Glutamatergic neuron (in vitro differentiated cells): Measurements from ENCODE around the gene LRRFIP1. TPM values are rescaled to one million over a fixed set of nuclear protein-coding genes. Genes with fewer than 3 reads are reported as not detected.

Experiments
- DNase-seq: peaks from one replicate; pipeline ENCODE4 v3.0.0; 2022
- H3K27ac Mint-ChIP-seq: one replicate; pipeline ENCODE4 v1.8.0; 2020; ENCODE audit warnings: mild to moderate bottlenecking, mixed read lengths, inconsistent platforms; ENCODE audit not compliant: unreplicated experiment
- H3K27me3 Mint-ChIP-seq: one replicate; pipeline ENCODE4 v1.8.0; 2020; ENCODE audit warnings: mild to moderate bottlenecking, moderate library complexity, mixed read lengths, inconsistent platforms; ENCODE audit not compliant: unreplicated experiment
- H3K36me3 Mint-ChIP-seq: one replicate; pipeline ENCODE4 v1.8.0; 2020; ENCODE audit warnings: mild to moderate bottlenecking, mixed read lengths, inconsistent platforms; ENCODE audit not compliant: unreplicated experiment
- H3K4me1 Mint-ChIP-seq: one replicate; pipeline ENCODE4 v1.8.0; 2020; ENCODE audit warnings: mild to moderate bottlenecking, low read depth, mixed read lengths, inconsistent platforms; ENCODE audit not compliant: unreplicated experiment
- H3K4me3 Mint-ChIP-seq: one replicate; pipeline ENCODE4 v1.8.0; 2020; ENCODE audit warnings: mild to moderate bottlenecking, mixed read lengths, inconsistent platforms; ENCODE audit not compliant: unreplicated experiment
- H3K9me3 Mint-ChIP-seq: one replicate; pipeline ENCODE4 v1.8.0; 2020; ENCODE audit warnings: mild to moderate bottlenecking, moderate library complexity, mixed read lengths, inconsistent platforms; ENCODE audit not compliant: unreplicated experiment
- total RNA-seq: library from RNA; stranded (reverse); fragmentation: NEBNext Ultra II Directional; extraction: Animal tissue kit (Norgen Biotek cat#: 25700); gene quantifications from one replicate; pipeline ENCODE4 v1.2.1, GENCODE V29; 2021; ENCODE audit not compliant: unreplicated experiment
- TF ChIP-seq, protein P1 (sequence below): fragments of 200-600 bp; sonication (generic); IDR thresholded peaks from one replicate; pipeline ENCODE4 v1.5.0; 2021; ENCODE audit not compliant: partially characterized antibody, unreplicated experiment

The LRRFIP1 gene
- total RNA-seq, 1 donor from 2014 or later, result 112 TPM

DNA sequence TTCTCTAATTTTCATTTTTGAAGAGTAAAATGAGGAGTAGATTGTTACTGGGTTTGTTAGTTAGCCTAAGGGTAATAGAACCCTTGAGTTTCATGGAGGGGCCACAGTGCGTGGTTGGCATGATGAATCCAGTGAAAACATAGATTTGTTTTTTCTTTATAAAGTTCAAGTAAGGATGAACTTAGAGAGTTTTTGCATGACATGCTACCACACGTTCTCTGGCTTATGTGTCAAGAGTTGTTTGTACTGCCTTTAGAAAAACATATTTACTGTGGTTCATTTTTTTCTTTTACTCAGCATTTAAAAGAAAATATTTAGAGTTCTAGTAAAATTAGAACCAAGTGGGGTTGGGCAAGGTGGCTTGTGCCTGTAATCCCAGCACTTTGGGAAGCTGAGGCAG, 193.0 kb downstream of the LRRFIP1 start:
- Mint-ChIP-seq H3K9me3 (no peaks in the 10 kb centered on the region), H3K27ac (no peak overlapping the region), H3K4me3 (no peak overlapping the region), H3K36me3 (no peaks in the 10 kb centered on the region), H3K4me1 (peaks cover 2% of the 10 kb centered on the region), H3K27me3 (no peaks in the 10 kb centered on the region)
- no peak for DNase-seq
- TF ChIP-seq, protein P1, sequence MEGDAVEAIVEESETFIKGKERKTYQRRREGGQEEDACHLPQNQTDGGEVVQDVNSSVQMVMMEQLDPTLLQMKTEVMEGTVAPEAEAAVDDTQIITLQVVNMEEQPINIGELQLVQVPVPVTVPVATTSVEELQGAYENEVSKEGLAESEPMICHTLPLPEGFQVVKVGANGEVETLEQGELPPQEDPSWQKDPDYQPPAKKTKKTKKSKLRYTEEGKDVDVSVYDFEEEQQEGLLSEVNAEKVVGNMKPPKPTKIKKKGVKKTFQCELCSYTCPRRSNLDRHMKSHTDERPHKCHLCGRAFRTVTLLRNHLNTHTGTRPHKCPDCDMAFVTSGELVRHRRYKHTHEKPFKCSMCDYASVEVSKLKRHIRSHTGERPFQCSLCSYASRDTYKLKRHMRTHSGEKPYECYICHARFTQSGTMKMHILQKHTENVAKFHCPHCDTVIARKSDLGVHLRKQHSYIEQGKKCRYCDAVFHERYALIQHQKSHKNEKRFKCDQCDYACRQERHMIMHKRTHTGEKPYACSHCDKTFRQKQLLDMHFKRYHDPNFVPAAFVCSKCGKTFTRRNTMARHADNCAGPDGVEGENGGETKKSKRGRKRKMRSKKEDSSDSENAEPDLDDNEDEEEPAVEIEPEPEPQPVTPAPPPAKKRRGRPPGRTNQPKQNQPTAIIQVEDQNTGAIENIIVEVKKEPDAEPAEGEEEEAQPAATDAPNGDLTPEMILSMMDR, result no peak

DNA sequence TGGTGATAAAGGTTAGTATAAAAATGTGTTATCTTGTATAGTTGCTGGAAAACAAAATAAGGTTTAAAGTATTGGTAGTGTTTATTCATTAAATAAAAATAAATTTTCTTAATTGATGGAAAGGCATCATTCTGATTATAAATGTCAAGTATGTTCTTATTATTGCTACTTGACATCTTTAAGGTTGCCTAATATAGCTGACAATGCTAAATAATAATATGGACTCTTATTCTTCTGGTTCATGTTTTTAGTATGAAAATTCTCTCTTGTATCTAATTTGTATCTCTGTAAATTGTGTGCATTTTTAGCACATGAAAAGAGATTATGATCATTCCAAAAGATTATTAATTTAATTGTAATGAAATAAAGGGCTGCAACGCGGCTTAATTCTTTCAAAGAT, 196.2 kb downstream of the LRRFIP1 start:
- H3K4me3 Mint-ChIP-seq, result no peak overlapping the region
- H3K27me3 Mint-ChIP-seq, result no peaks in the 10 kb centered on the region
- DNase-seq, result no peak
- H3K27ac Mint-ChIP-seq, result no peak overlapping the region
- no peaks in the 10 kb centered on the region for H3K9me3 Mint-ChIP-seq
- TF ChIP-seq, protein P1, result no peak
- no peaks in the 10 kb centered on the region for H3K36me3 Mint-ChIP-seq
- H3K4me1 Mint-ChIP-seq, result no peaks in the 10 kb centered on the region

DNA sequence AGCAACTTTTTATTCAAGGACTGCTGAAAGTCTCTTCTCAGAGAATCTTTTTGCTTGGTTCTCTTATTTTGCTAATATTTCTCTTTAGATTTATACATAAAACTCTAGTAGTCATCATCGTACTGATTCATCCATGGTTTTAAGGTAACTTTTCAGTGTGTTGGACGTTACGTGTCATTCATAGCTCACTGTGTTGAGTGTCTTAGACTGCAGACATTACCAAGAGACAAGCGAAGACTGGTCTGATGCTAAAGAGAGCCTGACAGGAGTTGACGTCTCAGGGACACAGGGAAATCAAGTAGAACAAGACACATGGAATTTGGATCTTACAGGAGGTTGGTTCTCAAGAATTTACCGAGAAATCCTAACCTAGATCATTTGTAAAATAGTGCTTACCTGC, 196.7 kb downstream of the LRRFIP1 start:
- no peak overlapping the region for H3K27ac Mint-ChIP-seq
- no peak for DNase-seq
- H3K4me1 Mint-ChIP-seq, result no peaks in the 10 kb centered on the region
- no peak overlapping the region for H3K4me3 Mint-ChIP-seq
- TF ChIP-seq, protein P1, result no peak
- no peaks in the 10 kb centered on the region for H3K36me3 Mint-ChIP-seq
- no peaks in the 10 kb centered on the region for H3K27me3 Mint-ChIP-seq
- no peaks in the 10 kb centered on the region for H3K9me3 Mint-ChIP-seq

DNA sequence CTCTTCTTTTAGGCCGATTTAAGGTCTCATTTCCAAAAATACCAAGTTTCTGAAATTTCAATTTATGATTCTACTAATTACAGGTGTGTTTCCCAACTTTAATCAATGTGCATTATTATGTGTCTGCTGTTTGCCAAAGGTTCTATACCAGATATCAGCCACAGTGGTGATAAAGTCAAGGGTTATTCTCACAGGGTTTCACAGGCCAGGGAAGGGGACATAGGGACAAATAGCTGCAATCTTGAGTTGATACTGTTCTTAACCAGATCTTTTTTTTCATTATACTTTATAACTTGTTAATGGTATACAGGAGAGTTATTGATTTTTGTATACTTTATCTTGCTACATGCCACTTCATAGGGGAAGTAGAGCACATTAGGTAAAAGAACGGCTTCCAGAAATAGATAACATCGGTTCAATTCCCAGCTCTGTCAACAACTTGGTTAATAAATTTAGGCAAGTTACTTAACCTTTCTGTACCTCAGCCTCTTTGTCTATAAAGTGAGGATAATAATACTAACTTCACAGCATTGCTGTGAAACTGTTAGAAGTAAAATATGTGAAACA, 200.1 kb downstream of the LRRFIP1 start:
- no peaks in the 10 kb centered on the region for H3K27me3 Mint-ChIP-seq
- no peak overlapping the region for H3K27ac Mint-ChIP-seq
- no peaks in the 10 kb centered on the region for H3K4me1 Mint-ChIP-seq
- no peak overlapping the region for H3K4me3 Mint-ChIP-seq
- TF ChIP-seq, protein P1, result no peak
- H3K36me3 Mint-ChIP-seq, result no peaks in the 10 kb centered on the region
- H3K9me3 Mint-ChIP-seq, result no peaks in the 10 kb centered on the region
- no peak for DNase-seq

Other genes starting within 250 kb of the LRRFIP1 start
- 0.07 TPM for gene COL6A3, start 213.4 kb upstream of the LRRFIP1 start, total RNA-seq
- gene MLPH, start 140.3 kb upstream of the LRRFIP1 start, total RNA-seq, result 4.3 TPM
- not detected for gene PRLH, start 61.0 kb upstream of the LRRFIP1 start, total RNA-seq
- gene RAB17, start 36.9 kb upstream of the LRRFIP1 start, total RNA-seq, result not detected
- 1.3 TPM for gene RBM44, start 171.2 kb downstream of the LRRFIP1 start, total RNA-seq
- gene RAMP1, start 232.0 kb downstream of the LRRFIP1 start, total RNA-seq, result 7.6 TPM